Tibial artery (tissue), 4 donors: Measurements from ENCODE around the gene TAF4.

Experiments used
- DNase-seq, 2 donors: peaks; one replicate each; pipeline ENCODE4 v3.0.0-alpha.2; 2019
- H3K27ac ChIP-seq, 2 donors: fragments of 200-600 bp; sonication (generic) in 1 of 2; 1 replicate in 1 of 2; 2 replicates in 1 of 2; pipeline ENCODE4 v1.5.1; 2018 to 2019; ENCODE audit warnings: mild to moderate bottlenecking in 1 of 2
- H3K27me3 ChIP-seq, 2 donors: fragments of 200-600 bp; sonication (generic) in 1 of 2; one replicate each; pipeline versions ENCODE4 v1.5.1 to v1.6.0; 2016 to 2019
- H3K36me3 ChIP-seq, 3 donors: fragments of 200-600 bp; sonication (generic) in 2 of 3; one replicate each; pipeline ENCODE4 v1.5.1; 2016 to 2019; ENCODE audit warnings: mild to moderate bottlenecking in 2 of 3
- H3K4me1 ChIP-seq, 4 donors: fragments of 200-600 bp; sonication (generic) in 2 of 4; 1 replicate in 3 of 4; 2 replicates in 1 of 4; pipeline ENCODE4 v1.5.1; 2016 to 2019
- H3K4me3 ChIP-seq, 2 donors: fragments of 200-600 bp; sonication (generic) in 1 of 2; 1 replicate in 1 of 2; 2 replicates in 1 of 2; pipeline ENCODE4 v1.5.1; 2018 to 2019; ENCODE audit warnings: mild to moderate bottlenecking in 2 of 2
- H3K9me3 ChIP-seq, 3 donors: fragments of 200-600 bp; sonication (generic) in 1 of 3; one replicate each; pipeline ENCODE4 v1.5.1; 2016 to 2019
- intact Hi-C: fragments of 100-400 bp; cut with DNase I; formaldehyde crosslinking; loops from one replicate; pipeline ENCODE4 v1.15.0; 2023; ENCODE audit warnings: low total_unique reads
- TF ChIP-seq, protein P1 (sequence below), 2 experiments: fragments of 200-600 bp in 1 of 2; fragments of 450-650 bp in 1 of 2; IDR thresholded peaks; one replicate each; pipeline ENCODE4 v1.5.1; 2017 to 2019; ENCODE audit warnings: antibody characterized with exemption in 2 of 2, mild to moderate bottlenecking in 1 of 2, moderate library complexity in 1 of 2

The TAF4 gene

DNA sequence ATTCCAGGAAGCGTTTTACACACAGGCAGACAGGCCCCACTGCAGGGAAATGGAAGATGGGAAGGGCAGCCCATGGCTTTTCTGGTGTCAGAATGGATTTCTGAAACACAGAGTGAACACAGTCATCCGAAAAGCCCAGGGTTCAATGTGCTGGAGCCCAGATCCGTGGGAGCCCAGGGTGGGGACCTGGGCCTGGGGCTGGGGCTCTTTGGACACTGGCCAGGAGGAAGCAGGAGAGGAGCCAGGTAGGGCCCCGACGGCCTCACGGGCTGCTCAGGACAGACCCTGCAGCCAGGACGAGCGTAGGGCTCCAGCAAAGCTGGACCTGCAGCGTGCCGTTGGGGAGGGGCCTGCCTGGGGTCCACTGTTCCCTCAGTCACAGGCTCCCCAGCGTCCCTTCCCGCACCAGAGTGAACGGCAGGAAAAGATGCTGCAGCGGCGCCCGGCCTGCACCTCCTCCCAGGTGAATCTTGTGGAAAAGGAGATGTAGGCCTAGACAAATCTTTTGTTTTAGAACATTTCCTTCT lies 32.3 kb upstream of the TAF4 start:
- intact Hi-C loops, result no loop called here
- Histone ChIP-seq H3K4me1 (no peaks in the 10 kb centered on the region), H3K36me3 (no peaks in the 10 kb centered on the region), H3K27me3 (peaks cover 0 to 40% of the 10 kb centered on the region in 2 donors), H3K9me3 (peaks cover 0 to 21% (median 15%) of the 10 kb centered on the region in 3 donors), H3K4me3 (no peak overlapping the region), H3K27ac (no peak overlapping the region)
- TF ChIP-seq, protein P1, sequence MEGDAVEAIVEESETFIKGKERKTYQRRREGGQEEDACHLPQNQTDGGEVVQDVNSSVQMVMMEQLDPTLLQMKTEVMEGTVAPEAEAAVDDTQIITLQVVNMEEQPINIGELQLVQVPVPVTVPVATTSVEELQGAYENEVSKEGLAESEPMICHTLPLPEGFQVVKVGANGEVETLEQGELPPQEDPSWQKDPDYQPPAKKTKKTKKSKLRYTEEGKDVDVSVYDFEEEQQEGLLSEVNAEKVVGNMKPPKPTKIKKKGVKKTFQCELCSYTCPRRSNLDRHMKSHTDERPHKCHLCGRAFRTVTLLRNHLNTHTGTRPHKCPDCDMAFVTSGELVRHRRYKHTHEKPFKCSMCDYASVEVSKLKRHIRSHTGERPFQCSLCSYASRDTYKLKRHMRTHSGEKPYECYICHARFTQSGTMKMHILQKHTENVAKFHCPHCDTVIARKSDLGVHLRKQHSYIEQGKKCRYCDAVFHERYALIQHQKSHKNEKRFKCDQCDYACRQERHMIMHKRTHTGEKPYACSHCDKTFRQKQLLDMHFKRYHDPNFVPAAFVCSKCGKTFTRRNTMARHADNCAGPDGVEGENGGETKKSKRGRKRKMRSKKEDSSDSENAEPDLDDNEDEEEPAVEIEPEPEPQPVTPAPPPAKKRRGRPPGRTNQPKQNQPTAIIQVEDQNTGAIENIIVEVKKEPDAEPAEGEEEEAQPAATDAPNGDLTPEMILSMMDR (IDR thresholded peaks at IDR 0.05), result no peak
- DNase-seq, result no peak

DNA sequence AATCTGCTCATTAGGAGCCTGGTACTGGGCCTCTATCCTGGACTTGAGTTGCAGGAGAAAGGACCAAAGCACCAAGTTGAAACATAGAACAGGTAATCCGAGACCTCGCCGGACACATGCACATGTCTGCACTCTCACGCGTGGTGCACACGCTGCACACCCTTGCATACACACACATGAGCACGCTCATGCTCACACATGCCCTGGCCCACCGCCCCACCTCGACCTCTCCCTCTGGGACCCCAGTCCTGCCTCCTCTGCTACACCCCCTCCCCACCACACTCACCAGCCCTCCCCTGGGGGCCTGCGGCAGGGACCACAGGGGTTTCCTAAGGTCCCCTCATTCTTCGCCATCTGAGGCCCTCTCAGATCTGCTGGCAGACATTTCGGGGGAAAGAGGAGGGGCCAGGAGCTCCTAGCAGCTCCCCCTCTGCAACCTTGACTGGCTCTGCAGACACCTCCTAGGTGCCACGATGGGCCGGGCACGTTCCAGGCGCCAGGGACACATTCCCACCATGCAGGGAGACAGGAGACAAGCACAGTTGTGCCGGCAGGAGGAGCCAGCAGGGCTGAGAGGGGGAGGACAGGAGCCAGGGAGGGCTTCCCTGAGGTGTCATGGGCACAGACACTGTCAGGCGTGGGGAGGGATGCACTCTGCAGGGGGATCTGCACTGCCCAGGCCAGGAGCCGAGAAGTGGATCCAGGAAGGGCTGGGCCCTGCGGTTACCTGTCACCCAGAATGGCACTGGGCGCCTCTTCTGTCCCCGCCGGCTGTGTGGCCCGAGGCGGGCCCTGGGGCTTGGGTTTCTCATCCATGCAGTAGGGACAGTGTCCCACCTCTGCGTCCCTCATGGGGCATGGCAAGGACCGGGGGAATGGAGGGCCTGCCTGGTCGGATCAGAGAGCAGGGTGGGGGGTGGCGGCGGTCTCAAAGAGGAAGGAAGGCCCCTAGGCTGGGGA lies 31.0 kb upstream of the TAF4 start:
- intact Hi-C loops, result no loop called here
- H3K27me3 ChIP-seq, result peaks cover 0 to 36% of the 10 kb centered on the region in 2 donors
- H3K9me3 ChIP-seq, result peaks cover 0 to 17% (median 15%) of the 10 kb centered on the region in 3 donors
- TF ChIP-seq, protein P1 (IDR thresholded peaks at IDR 0.05), result no peak
- no peak overlapping the region for H3K27ac ChIP-seq
- no peaks in the 10 kb centered on the region for H3K36me3 ChIP-seq
- H3K4me1 ChIP-seq, result no peaks in the 10 kb centered on the region
- no peak for DNase-seq
- H3K4me3 ChIP-seq, result no peak overlapping the region

DNA sequence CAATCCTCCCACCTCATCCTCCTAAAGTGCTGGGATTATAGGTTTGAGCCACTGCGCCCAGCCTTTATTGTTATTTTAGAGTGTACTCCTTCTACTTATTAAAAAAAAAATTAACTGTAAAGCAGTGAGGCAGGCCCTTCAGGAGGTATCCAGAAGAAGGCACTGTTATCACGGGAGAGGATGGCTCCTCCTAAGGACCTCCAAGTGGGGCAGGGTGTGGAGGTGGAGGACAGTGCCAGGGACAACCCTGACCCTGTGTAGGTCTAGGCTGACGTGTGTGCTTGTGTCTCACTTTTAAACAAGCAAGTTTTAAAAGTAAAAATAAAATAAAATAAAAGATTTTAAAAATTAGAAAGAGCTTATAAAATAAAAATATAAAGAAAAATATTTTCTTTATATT lies 23.7 kb upstream of the TAF4 start:
- no peaks in the 10 kb centered on the region for H3K4me1 ChIP-seq
- intact Hi-C loops, result no loop called here
- H3K9me3 ChIP-seq, result no peaks in the 10 kb centered on the region
- H3K27me3 ChIP-seq, result peaks cover 0 to 36% of the 10 kb centered on the region in 2 donors
- no peak overlapping the region for H3K4me3 ChIP-seq
- no peaks in the 10 kb centered on the region for H3K36me3 ChIP-seq
- TF ChIP-seq, protein P1 (IDR thresholded peaks at IDR 0.05), result no peak
- DNase-seq, result no peak
- H3K27ac ChIP-seq, result no peak overlapping the region

DNA sequence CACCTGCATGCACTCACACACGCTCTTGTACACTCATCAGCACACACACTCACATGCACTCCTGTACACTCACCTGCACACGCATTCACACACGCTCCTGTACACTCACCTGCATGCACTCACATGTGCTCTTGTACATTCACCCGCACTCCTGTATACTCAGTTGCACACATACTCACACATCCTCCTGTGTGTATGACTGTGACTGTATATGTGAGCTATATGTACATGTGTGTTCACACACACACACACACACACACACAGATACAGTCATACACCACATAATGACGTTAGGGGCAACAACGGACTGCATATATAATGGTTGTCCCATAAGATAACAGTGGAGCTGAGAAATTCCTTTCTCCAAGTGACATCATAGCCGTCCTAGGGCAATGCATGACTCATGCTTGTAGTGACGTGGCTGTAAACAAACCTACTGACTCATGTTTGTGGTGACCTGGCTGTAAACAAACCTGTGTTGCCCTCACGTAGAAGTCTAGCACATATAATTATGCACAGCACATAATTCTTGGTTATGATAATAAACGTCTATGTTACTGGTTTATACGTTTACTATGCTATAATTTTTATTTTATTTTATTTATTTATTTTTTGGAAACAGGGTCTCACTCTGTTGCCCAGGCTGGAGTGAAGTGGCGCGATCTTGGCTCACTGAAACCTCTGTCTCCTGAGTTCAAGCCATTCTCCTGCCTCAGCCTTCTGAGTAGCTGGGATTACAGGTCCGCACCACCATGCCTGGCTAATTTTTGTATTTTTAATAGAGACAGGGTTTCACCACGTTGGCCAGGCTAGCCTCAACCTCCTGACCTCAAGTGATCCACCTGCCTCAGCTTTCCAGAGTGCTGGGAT lies 22.8 kb upstream of the TAF4 start:
- Histone ChIP-seq H3K27ac (no peak overlapping the region), H3K4me1 (no peaks in the 10 kb centered on the region), H3K27me3 (peaks cover 0 to 36% of the 10 kb centered on the region in 2 donors), H3K36me3 (no peaks in the 10 kb centered on the region), H3K4me3 (no peak overlapping the region), H3K9me3 (no peaks in the 10 kb centered on the region)
- TF ChIP-seq, protein P1 (IDR thresholded peaks at IDR 0.05), result no peak
- no peak for DNase-seq
- intact Hi-C loops, result no loop called here

DNA sequence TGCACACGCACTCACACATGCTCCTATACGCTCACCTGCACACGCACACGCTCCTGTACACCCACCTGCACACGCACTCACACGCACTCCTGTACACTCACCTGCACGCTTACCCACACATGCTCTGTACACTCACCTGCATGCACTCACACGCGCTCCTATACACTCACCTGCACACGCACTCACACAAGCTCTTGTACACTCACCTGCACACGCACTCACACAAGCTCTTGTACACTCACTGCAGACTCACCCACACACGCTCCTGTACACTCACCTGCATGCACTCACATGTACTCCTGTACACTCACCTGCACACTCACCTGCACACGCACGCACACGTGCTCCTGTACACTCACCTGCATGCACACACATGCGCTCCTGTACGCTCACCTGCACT lies 22.0 kb upstream of the TAF4 start:
- Histone ChIP-seq H3K36me3 (no peaks in the 10 kb centered on the region), H3K9me3 (no peaks in the 10 kb centered on the region), H3K27me3 (peaks cover 0 to 36% of the 10 kb centered on the region in 2 donors), H3K4me1 (no peaks in the 10 kb centered on the region), H3K4me3 (no peak overlapping the region), H3K27ac (no peak overlapping the region)
- no peak for DNase-seq
- TF ChIP-seq, protein P1 (IDR thresholded peaks at IDR 0.05), result no peak
- intact Hi-C loops, result no loop called here
